Activated CD4-positive, CD25-positive, alpha-beta regulatory T cell treated with anti-CD3 and anti-CD28 coated beads, Interleukin-2, amount 50 U/mL, for 24 hours (primary cell): ENCODE measurements around the gene SAT2.
"Not testable (repeated sequence)": the region's sequence is repeated elsewhere in the genome, so short reads cannot be mapped to it uniquely, and the experiment has no call there.

Source experiments
- ATAC-seq, 2 donors: fragments of 150-1000 bp; cut with Tn5 transposase; one replicate each; pipeline ENCODE4 v1.10.0; 2021; ENCODE audit warnings: mild to moderate bottlenecking in 1 of 2, moderate library complexity in 1 of 2

Gene SAT2

DNA sequence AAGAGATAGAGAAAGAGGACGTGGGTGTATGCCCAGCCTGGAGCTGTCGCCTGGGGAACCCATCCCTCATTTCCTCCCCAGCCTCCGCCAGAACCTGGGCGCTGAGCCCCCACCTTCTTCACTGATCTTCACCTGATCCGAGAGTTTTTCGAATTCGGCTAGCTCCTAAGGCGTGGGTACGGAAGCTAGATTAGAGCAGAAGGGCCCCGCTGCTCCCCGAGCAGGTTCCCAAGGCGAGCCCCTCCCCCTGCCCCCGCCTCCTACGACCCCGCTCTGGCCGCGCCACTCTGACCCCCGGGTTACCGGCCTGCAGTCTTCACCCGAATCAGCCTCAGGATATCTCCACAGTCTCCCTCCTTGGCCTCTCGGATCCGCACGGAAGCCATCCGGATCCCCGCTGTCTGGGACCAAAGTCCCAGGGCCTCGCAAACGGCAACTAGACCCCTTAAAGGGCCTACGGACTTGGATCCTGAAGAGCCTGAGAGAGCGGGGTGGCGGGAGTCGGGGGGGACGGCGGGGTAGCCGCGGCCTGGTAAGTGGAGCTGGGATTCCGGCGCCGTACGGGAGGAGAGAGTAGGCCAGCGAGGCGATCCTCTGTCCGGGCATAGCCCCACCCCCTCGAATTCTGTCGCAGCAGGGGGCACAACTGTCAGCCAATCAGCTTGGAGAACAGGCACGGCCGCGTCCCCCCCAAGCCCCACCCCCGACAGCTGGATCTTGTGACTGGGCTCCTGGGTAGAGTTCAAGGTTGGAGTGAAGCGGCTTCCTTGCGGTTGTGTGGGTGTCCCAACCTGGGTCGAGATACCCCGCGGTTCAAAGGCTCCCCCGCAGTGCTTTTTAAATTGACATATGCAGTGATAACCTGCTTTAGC, at the start of gene SAT2:
SAT2 (minus strand) TSS at position 572 of the 872 bp plus-strand sequence; CDS start at position 386, 186 bp downstream.
- ATAC-seq, result peak; percentile 95 to 97

- ATAC-seq, result no peak
These were observed 48.9 kb upstream of the SAT2 start for GRCh38 chr17:7676533-7676932.

GRCh38 chr17:7674934-7675333, 47.3 kb upstream of the SAT2 start:
- ATAC-seq, result no peak

- no peak for ATAC-seq
These were observed 45.6 kb upstream of the SAT2 start for GRCh38 chr17:7673239-7673638.

- no peak for ATAC-seq
These were observed 40.9 kb upstream of the SAT2 start for GRCh38 chr17:7668482-7668881.

GRCh38 chr17:7667656-7668406, 40.2 kb upstream of the SAT2 start:
- no peak for ATAC-seq

- no peak for ATAC-seq
These were observed 29.5 kb upstream of the SAT2 start for GRCh38 chr17:7656958-7657609.

- no peak for ATAC-seq
These were observed 27.9 kb upstream of the SAT2 start for GRCh38 chr17:7655541-7655840.

DNA sequence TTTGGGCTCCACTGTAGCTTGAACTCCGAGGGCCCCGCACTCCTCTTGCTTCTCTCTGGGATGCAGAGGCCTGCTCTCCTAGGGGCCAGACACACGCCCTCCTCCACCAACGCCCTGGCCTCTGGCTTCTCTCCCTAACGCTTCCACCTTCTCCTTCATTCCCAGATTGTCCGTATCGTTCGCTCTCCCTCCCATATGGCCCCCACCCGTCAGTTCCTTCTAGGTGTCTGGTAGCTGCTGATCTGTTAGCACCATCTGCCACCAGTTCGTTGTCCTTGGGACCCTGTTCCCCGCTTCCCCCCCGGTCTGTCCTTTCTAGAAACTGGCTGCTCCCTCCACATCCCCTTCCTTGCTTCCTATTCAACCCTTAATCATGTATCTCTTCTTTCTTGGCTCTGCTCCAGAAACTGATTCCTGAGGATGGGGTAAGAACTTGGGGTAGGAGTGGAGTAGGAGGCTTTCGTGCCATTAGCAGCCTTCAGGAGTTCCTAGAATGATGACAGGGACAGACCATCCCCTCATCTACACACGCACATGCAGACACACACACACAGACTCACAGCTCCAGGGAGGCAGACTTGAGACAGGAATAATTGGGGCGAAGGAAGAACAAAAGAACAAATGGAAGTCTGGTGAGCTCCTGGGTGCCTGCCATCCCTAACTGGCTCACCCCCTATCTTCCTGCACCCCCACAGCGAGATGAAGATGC, 27.4 kb upstream of the SAT2 start:
- no peak for ATAC-seq

DNA sequence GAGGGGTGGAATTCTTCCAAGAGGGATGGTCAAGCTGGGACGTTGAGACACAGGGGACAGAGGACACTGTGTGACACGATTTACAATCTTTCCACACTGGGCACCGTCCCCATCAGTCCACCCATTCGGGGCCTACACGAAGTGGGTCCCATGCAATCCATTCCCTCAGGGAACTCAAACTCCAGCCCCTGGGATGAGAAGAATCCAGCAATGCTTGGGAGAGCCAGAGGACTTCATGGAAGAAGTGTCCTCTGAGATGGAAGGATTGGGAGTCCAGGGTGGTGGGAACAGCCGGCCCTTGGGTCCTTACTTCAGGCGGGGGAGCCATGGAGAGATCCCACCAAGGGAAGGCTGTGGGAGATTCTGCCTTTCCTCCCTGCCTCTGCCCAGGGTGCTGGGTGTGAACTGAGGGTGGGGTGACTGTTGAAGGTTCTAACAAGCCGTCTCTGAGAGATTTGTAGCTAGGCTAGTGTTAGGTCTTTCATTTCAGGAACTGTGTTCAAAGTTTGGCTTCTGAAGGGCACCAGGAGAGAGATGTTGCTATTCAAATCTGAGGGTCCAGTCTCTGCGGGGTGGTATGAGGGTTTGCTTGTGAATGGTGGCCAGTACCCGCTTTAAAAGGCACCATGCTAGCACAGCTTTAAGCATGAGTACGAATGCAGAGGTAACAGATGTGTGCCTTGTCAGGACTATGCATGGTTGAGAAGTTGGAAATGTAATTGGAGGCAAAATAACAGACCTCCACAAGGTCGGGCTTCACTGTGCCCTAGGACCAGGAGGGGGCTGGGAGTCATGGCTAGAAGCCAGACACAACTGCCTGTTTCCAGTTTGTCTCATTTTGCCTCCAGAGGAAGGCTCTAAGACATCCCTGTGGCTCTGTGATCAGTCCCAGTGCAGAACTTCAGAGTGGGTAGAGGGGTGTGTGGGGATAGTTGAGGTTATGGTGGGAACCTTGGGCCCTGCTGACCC, 25.1 kb upstream of the SAT2 start:
- ATAC-seq, result no peak

DNA sequence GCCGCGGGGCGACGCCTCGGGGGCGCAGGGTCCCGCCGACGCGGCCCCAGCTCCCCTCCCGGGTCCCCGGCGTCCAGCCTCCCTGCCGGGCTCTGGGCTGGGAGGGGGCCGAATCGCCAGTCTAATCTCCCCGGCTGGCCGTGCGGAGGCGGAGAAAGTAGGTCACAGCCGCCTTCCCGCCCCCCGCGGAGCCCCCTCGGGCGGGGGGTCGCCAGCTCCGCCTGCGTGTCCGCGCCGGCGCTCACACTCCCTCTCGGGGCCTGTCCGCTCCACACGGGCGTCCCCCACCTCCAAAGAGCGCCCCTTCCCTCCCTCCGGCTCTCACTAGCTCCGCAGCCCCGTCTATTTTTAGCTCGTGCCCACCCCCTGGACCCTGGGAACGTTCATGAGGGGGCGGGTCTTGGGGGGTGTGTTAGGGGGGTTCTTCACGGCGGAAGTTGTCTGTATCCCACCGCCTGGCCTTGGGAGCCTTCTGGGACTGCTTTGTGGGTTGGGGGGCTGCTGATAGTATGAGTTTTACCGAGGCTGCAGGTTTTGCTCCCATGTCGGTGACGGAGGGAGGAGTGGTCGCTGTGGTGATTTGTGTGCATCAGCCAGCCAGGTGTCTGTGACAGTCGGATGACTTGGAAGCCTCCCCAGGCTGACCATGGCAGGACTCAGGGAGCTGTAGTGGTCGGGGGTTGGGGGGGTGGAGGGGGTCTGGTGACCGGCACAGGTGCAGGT, 24.2 kb upstream of the SAT2 start:
- ATAC-seq, result no peak

DNA sequence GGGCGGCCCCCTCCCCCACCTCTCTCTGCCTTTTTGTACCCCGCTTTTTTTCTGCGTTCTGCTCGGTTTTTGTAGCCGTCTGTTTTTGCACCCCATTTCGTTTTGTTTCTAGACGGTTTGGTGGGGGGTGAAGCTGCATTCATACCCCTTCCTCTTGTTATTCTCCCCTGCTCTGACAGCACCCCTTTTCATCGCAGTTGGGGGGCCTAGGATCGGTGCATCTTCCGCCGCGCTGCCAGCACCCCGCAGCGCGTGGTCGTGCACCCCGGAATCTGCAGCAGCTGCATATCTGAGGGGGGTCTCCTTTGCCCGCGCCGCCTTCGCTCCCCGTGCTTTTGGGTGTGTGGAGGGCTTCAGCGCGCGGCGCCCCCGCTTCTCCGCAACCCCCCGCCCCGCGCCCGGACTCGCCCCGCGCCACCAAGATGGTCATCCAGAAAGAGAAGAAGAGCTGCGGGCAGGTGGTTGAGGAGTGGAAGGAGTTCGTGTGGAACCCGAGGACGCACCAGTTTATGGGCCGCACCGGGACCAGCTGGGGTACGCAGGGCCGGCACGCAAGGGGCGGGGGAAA, 23.6 kb upstream of the SAT2 start:
- no peak for ATAC-seq

DNA sequence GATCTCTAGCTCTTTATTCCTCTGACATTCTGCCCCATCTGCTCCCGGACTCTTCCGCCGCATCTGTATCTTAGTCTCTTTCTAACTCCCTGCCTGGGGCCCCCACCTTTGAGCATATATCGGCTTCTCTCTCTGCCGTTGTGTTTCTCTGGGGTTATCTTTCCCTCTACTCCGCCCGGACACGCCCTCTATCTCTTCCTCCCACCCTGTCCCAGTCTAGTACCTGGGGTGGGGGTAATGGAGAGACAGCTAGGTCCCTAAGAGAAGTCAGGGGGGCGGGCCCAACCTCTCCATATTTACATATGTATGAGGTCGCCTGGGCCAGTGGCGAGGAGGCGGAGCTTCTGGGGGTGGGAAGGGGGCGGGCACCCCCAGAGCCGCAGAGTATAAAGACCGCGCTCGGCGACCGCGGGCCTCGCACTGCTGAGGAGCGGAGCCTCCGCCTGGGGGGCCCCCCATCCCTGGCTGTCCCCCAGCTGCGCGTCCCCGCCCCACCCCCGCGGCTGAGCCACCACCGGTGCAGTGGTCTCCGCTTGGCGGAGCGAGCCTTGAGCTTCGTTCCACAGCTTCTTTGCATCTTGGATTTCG, 23.0 kb upstream of the SAT2 start, which contains the start of gene ATP1B2:
ATP1B2 (plus strand) TSS at position 418 of the 588 bp plus-strand sequence. CDS start 593 bp downstream, outside the sequence.
- ATAC-seq, result peak; percentile 85

DNA sequence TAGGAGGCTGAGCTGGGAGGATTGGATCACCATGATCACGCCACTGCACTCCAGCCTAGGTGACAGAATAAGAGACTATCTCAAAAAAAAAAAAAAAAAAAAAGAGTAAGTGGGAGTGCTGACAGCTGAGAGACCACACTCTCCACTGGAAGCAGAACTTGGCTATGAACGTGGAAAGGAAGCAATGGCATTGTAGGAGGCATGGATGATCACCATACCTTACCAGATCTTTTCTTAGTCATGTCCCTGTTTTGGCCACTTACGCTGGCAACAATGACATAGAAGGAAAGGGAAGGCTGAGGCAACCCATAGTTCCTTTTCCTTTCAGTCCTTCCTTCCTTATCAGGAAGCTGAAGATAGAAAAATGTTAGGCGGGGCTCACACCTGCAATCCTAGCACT, 19.4 kb upstream of the SAT2 start:
- ATAC-seq, result no peak

DNA sequence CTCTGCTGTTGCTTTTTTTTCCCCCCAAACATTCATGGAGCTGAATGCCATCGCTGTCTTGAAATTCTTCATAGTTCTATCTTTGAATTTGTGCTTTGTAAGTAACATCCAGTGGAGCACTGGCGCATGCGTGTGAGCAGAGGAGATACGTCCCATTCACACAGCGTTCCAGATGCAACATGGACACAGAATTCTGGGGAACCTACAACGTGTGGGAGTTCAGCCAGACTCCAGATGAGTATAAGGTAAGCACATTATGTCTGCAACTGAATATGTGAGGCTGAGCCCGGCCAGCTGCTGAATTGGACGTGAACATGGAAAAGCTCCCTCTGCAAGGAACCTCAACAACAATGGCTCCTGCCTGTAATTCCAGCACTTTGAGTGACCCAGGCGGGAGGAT, 18.8 kb upstream of the SAT2 start:
- no peak for ATAC-seq

DNA sequence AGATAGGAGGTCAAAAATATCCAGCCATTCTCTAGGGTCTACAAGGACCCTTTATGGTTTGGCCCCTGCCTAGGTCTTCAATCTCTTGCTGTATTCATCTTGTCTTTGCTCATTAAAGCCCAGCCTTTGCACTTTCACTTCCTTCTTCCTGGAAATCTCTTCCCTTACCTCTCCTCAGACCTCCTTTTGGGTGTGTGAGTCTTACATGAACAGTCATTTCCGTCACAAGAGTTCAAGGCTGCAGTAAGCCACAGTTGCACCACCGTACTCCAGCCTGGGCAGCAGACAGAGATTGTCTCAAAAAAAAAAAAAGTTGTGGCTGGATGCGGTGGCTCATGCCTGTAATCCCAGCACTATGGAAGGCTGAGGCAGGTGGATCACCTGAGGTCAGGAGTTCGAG, 17.2 kb upstream of the SAT2 start:
- ATAC-seq, result no peak

- not testable (repeated sequence) for ATAC-seq
These were observed 14.0 kb upstream of the SAT2 start for GRCh38 chr17:7641635-7642034.

- no peak for ATAC-seq
These were observed 13.2 kb upstream of the SAT2 start for GRCh38 chr17:7640783-7641182.

GRCh38 chr17:7636163-7636562, 8.5 kb upstream of the SAT2 start:
- ATAC-seq, result no peak

GRCh38 chr17:7634384-7634783, 6.8 kb upstream of the SAT2 start:
- no peak for ATAC-seq
